AG09319 (cell line): Measurements from ENCODE around the gene ME2.
A peak's percentile ranks its signal among the peaks of the same experiment; 100 is the strongest.

ENCODE experiments used
- DNase-seq: peaks from one replicate; pipeline ENCODE4 v3.0.0-alpha.2; 2010; ENCODE audit warnings: low read depth; ENCODE audit errors: extremely low read depth
- CTCF ChIP-seq: IDR thresholded peaks from 2 replicates; pipeline ENCODE4 v1.5.1; 2011; ENCODE audit warnings: low read depth, mild to moderate bottlenecking, inconsistent platforms, low read length, moderate library complexity

ME2 gene

GRCh38 chr18:50861617-50862016 lies 17.3 kb upstream of the ME2 start:
- no peak for DNase-seq

GRCh38 chr18:50862401-50862800 lies 16.5 kb upstream of the ME2 start:
- TF ChIP-seq CTCF: no peak
- no peak for DNase-seq

More at GRCh38 chr18:50861617-50862016, 17.3 kb upstream of the ME2 start:
- no peak for TF ChIP-seq CTCF

GRCh38 chr18:50863840-50864375 lies 15.0 kb upstream of the ME2 start:
- TF ChIP-seq CTCF: no peak
- DNase-seq: no peak

- TF ChIP-seq CTCF: peak; percentile 28
Observed at GRCh38 chr18:50866765-50867164, 12.2 kb upstream of the ME2 start.

GRCh38 chr18:50869150-50869549 lies 9.8 kb upstream of the ME2 start:
- TF ChIP-seq CTCF: no peak
- DNase-seq: no peak

More at GRCh38 chr18:50866765-50867164, 12.2 kb upstream of the ME2 start:
- no peak for DNase-seq

- TF ChIP-seq CTCF: no peak
- no peak for DNase-seq
Observed at GRCh38 chr18:50870138-50870845, 8.6 kb upstream of the ME2 start.

- DNase-seq: no peak
- TF ChIP-seq CTCF: no peak
Observed at GRCh38 chr18:50871846-50872245, 7.1 kb upstream of the ME2 start.
